Naive thymus-derived CD8-positive, alpha-beta T cell (primary cell): ENCODE results near the gene AIF1L. TPM values are rescaled to one million over a fixed set of nuclear protein-coding genes. Genes with fewer than 3 reads are reported as not detected.
"Not testable (repeated sequence)": the region's sequence is repeated elsewhere in the genome, so short reads cannot be mapped to it uniquely, and the experiment has no call there.

Experiments used
- ATAC-seq, 2 donors: fragments of 150-1000 bp; cut with Tn5 transposase in 1 of 2; sonication (Bioruptor Pico), chemical (Tn5 transposase) in 1 of 2; 1 replicate in 1 of 2; 2 replicates in 1 of 2; pipeline ENCODE4 v1.10.0; 2021; ENCODE audit warnings: mild to moderate bottlenecking in 2 of 2, moderate library complexity in 2 of 2
- POLR2A ChIA-PET: fragments of 350-600 bp; sonication (Branson Sonifier 250); formaldehyde crosslinking; loops from one replicate; lab custom pipeline; 2021; ENCODE audit warnings: antibody characterized with exemption; lab: Charles Lee
- DNase-seq, 10 donors: peaks; one replicate each; pipeline versions ENCODE4 v3.0.0 to v3.0.0-alpha.2; 2020 to 2022
- H3K27ac Mint-ChIP-seq, 10 donors: one replicate each; pipeline ENCODE4 v1.8.0; 2020 to 2022; ENCODE audit warnings: mild to moderate bottlenecking in 10 of 10, mixed read lengths in 10 of 10, moderate library complexity in 4 of 10, inconsistent platforms in 1 of 10
- H3K27me3 Mint-ChIP-seq, 5 donors: one replicate each; pipeline ENCODE4 v1.8.0; 2021 to 2022; ENCODE audit warnings: mixed read lengths in 5 of 5
- H3K36me3 Mint-ChIP-seq, 3 donors: one replicate each; pipeline ENCODE4 v1.8.0; 2020 to 2022; ENCODE audit warnings: mixed read lengths in 3 of 3, mild to moderate bottlenecking in 2 of 3, inconsistent platforms in 1 of 3
- H3K4me1 Mint-ChIP-seq, 4 donors: one replicate each; pipeline ENCODE4 v1.8.0; 2021 to 2022; ENCODE audit warnings: mixed read lengths in 4 of 4
- H3K4me3 Mint-ChIP-seq, 10 donors: one replicate each; pipeline ENCODE4 v1.8.0; 2020 to 2022; ENCODE audit warnings: mild to moderate bottlenecking in 10 of 10, mixed read lengths in 10 of 10, moderate library complexity in 6 of 10, inconsistent platforms in 1 of 10
- H3K9me3 Mint-ChIP-seq, 9 donors: one replicate each; pipeline ENCODE4 v1.8.0; 2020 to 2022; ENCODE audit warnings: mixed read lengths in 9 of 9, mild to moderate bottlenecking in 3 of 9, inconsistent platforms in 1 of 9, moderate library complexity in 1 of 9
- polyA plus RNA-seq, 3 donors: library from polyadenylated mRNA; unstranded; fragments of 300-500 nt; fragmentation: Illumina TruSeq; gene quantifications; one replicate each; pipeline ENCODE4 v1.2.3, GENCODE V29; 2021
- total RNA-seq, 8 experiments: library from RNA in 2 of 8; stranded (reverse) in 2 of 8; gene quantifications; one replicate each; pipeline ENCODE4 v1.2.3 and lab custom pipeline; 2021 to 2026

Gene AIF1L
- total and polyA plus RNA-seq, 5 experiments from 2014 or later: not detected

GRCh38 chr9:131095666-131096268 lies 564 bp upstream of the AIF1L start:
- Mint-ChIP-seq H3K9me3 (no peaks in the 10 kb centered on the region), H3K27ac (no peak overlapping the region), H3K4me1 (peaks cover 5 to 10% (median 7%) of the 10 kb centered on the region in 4 donors), H3K36me3 (no peaks in the 10 kb centered on the region), H3K4me3 (peak overlapping the region; percentile 50 to 76 (median 63)), H3K27me3 (peaks cover 19 to 45% (median 30%) of the 10 kb centered on the region in 5 donors)
- DNase-seq: no peak
- POLR2A ChIA-PET: no interaction called here
- ATAC-seq: peak in 1 of 2 donors; percentile 50

DNA sequence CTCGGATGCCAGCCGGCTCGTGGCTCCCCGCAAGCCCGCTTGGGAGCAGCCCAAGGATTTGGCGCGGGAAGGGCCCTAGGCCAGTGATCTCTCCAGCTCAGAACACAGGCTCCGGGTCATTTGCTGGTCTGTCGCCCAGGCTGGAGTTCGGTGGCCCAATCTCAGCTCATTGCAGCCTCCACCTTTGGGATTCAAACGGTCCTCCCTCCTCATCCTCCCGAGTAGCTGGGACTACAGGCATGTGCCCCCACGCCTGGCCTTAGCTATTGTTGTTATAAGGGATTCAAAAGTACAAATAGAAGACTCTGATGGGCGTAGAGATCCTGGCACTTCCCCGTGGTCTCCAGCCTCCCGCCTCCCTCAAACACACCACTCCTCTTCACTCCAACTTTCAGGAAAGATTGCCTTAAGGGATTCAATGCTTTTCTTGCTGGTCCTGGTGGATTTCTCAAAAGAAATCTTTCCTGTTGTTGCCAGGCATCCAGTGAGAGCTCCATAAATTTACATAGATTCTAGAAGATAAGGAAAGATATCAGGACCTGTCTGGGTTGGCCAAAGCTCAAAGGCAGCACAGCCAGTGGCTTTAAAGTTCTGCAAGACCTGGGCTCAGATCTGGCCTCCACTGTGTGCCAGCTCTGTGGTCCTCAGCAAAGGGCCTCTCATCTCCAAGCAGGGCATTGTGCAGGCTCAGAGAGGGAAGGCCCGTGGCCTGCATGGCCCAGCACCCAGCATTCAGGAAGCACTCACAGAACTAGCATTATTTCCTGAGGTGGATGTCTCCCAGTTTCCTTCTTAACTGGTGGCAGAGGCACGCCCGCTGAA lies 1.0 kb downstream of the AIF1L start:
- Mint-ChIP-seq H3K4me1 (peaks cover 5 to 10% (median 7%) of the 10 kb centered on the region in 4 donors), H3K9me3 (no peaks in the 10 kb centered on the region), H3K27me3 (peaks cover 19 to 45% (median 30%) of the 10 kb centered on the region in 5 donors), H3K4me3 (peak overlapping the region; percentile 8 to 74 (median 63)), H3K36me3 (no peaks in the 10 kb centered on the region), H3K27ac (no peak overlapping the region)
- POLR2A ChIA-PET: no interaction called here
- DNase-seq (no peak), ATAC-seq (no peak)

DNA sequence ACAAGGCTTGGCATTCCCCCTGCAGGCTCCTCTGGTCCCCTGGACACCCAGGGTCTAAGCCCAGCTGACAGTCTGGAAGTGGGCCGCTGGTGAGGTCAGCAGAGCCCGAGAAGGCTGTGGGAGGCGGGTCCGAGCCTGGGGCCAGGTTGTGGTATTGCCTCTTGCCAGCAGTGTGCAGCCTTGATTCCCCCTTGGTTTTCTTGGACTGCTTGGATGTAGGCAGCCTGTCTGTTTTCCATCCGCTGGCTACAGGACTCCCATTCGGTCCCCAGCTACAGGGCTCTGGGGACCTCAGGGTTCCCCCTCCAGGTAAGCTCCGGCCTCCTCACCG lies 1.6 kb downstream of the AIF1L start:
- Mint-ChIP-seq H3K9me3 (no peaks in the 10 kb centered on the region), H3K4me1 (peaks cover 5 to 10% (median 7%) of the 10 kb centered on the region in 4 donors), H3K36me3 (no peaks in the 10 kb centered on the region), H3K27me3 (peaks cover 19 to 45% (median 30%) of the 10 kb centered on the region in 5 donors), H3K27ac (peak overlapping the region in 1 of 10 donors; percentile 33), H3K4me3 (peak overlapping the region in 2 of 10 donors; percentile 10 to 74)
- POLR2A ChIA-PET: no interaction called here
- DNase-seq (no peak), ATAC-seq (no peak)

DNA sequence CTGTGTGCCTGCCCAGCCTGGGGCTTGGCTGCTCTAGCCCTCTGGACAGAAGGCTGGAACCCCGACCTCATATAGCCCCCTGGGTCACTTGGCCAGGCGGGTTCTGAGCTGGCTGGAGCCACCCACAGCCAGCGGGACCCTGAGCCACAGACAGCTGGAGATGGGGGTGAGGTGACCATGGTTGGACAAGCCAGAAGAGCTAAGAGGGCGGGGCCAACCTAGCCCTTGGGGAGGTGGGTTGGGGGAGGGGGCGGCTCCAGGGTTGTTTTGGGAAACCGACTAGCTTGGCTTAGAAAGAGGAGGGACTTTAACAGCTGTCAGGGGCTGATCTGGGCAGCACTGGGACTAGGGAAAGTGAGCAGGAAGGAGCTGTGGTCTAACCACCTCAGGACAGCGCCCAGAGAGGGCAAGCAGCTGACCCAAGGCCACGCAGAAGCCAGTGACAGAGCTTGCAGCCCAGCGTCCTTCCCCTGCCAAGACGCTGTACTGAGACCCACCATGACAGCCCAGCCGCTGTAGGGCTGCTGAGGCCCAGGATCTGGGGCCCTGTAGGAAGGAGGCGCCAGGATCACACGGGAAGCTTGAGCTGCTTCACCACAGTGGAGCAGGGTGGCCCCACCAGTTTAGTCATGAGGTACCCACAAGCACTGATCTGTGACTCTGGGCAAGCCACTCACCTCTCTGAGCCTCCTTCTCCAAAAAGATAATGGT lies 2.2 kb downstream of the AIF1L start:
- Mint-ChIP-seq H3K27ac (no peak overlapping the region), H3K9me3 (no peaks in the 10 kb centered on the region), H3K4me3 (peak overlapping the region in 2 of 10 donors; percentile 14 to 74), H3K36me3 (no peaks in the 10 kb centered on the region), H3K4me1 (peaks cover 5 to 10% (median 7%) of the 10 kb centered on the region in 4 donors), H3K27me3 (peaks cover 19 to 45% (median 30%) of the 10 kb centered on the region in 5 donors)
- POLR2A ChIA-PET: no interaction called here
- DNase-seq (no peak), ATAC-seq (no peak)

- Mint-ChIP-seq H3K27ac (no peak overlapping the region), H3K4me1 (peaks cover 5 to 10% (median 7%) of the 10 kb centered on the region in 4 donors), H3K36me3 (no peaks in the 10 kb centered on the region), H3K4me3 (peak overlapping the region in 2 of 10 donors; percentile 14 to 29), H3K9me3 (no peaks in the 10 kb centered on the region), H3K27me3 (peaks cover 17 to 39% (median 26%) of the 10 kb centered on the region in 5 donors)
- ATAC-seq (no peak), DNase-seq (no peak)
- POLR2A ChIA-PET: interaction anchor here (0.6 to 1.2 kb wide), 2 partner anchors 26 to 70 kb away, joined by 3 read pairs; partner anchors contain the start of gene NUP214
These were observed 2.8 kb downstream of the AIF1L start for GRCh38 chr9:131099102-131099606.

- not testable (repeated sequence) for H3K9me3 Mint-ChIP-seq
- H3K4me1 Mint-ChIP-seq: peaks cover 5 to 10% (median 7%) of the 10 kb centered on the region in 4 donors
These were observed 3.5 kb downstream of the AIF1L start for GRCh38 chr9:131099845-131100244.

GRCh38 chr9:131100445-131100844 lies 4.1 kb downstream of the AIF1L start:
- H3K4me3 Mint-ChIP-seq: no peak overlapping the region
- ATAC-seq: no peak
- H3K27me3 Mint-ChIP-seq: peaks cover 11 to 27% (median 15%) of the 10 kb centered on the region in 5 donors
- H3K36me3 Mint-ChIP-seq: no peaks in the 10 kb centered on the region
- H3K4me1 Mint-ChIP-seq: peaks cover 5 to 10% (median 7%) of the 10 kb centered on the region in 4 donors
- H3K27ac Mint-ChIP-seq: no peak overlapping the region
- DNase-seq: no peak
- H3K9me3 Mint-ChIP-seq: no peaks in the 10 kb centered on the region
- POLR2A ChIA-PET: interaction anchor here (1.2 kb wide), 1 partner anchor 25 kb away, joined by 3 read pairs; the partner anchor contains the start of gene NUP214

More at GRCh38 chr9:131099845-131100244, 3.5 kb downstream of the AIF1L start:
- not testable (repeated sequence) for H3K36me3 Mint-ChIP-seq, DNase-seq, ATAC-seq, H3K27ac Mint-ChIP-seq
- peaks cover 13 to 33% (median 20%) of the 10 kb centered on the region in 5 donors for H3K27me3 Mint-ChIP-seq
- POLR2A ChIA-PET: interaction anchor here (0.6 to 1.2 kb wide), 2 partner anchors 26 to 69 kb away, joined by 3 read pairs; partner anchors contain the start of gene NUP214
- H3K4me3 Mint-ChIP-seq: peak overlapping the region in 1 of 10 donors; percentile 40

DNA sequence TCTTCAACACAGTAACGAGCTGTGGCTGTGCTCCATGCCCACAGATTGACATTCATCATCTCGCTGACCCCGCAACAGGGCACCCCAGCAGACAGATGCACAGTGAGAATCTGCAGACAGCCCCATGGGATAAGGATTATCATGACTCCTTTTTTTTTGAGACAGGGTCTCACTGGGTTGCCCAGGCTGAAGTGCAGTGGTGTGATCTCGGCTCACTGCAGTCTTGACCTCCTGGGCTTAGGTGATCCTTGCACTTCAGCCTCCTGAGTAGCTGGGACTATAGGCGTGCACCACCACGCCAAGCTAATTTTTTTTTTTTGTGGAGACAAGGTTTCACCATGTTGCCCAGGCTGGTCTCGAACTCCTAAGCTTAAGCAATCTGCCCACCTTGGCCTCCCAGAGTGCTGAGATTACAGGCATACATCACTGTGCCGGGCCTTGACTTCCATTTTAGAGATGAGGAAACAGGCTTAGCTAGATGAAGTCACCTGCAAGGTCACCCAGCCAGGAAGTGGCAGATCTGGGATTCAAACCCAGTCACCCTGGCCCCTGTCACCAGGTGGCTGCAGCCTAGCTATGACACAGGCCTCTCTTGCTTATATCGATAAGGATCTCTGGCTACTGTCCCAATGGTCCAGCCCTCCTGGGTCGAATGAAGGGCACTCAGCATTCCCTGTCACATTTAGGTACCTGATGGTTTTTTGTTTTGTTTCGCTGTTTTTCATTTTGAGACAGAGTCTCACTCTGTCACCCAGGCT lies 5.1 kb downstream of the AIF1L start:
- no peak overlapping the region for H3K4me3 Mint-ChIP-seq
- no peaks in the 10 kb centered on the region for H3K36me3 Mint-ChIP-seq
- no peak overlapping the region for H3K27ac Mint-ChIP-seq
- peaks cover 0 to 5% (median 3%) of the 10 kb centered on the region in 4 donors for H3K4me1 Mint-ChIP-seq
- POLR2A ChIA-PET: no interaction called here
- H3K27me3 Mint-ChIP-seq: peaks cover 6 to 18% (median 10%) of the 10 kb centered on the region in 5 donors
- DNase-seq (no peak), ATAC-seq (no peak)
- H3K9me3 Mint-ChIP-seq: no peaks in the 10 kb centered on the region

DNA sequence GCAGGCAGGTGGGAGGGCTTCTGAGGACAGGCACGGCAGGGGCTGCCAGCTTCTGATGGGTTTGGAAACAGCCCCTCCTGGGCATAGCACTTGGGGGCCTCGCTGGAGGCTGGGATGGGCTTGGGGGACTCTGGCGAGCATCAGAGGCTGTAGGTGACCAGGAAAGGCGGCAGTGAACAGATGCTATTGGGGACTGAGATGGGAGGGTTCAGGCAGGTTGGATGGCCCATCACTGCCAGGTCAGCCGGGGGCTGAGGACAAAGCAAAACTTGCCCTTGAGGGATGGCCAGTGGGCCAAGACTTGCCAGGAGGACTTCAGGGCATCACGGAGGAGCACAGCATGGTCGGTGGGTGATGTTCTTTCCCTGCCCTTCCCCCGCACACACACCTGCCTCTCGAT lies 6.7 kb downstream of the AIF1L start:
- Mint-ChIP-seq H3K27ac (no peak overlapping the region), H3K9me3 (no peaks in the 10 kb centered on the region), H3K4me3 (no peak overlapping the region), H3K36me3 (no peaks in the 10 kb centered on the region), H3K27me3 (peaks cover 0 to 6% (median 3%) of the 10 kb centered on the region in 5 donors), H3K4me1 (no peaks in the 10 kb centered on the region)
- ATAC-seq (no peak), DNase-seq (no peak)
- POLR2A ChIA-PET: no interaction called here

DNA sequence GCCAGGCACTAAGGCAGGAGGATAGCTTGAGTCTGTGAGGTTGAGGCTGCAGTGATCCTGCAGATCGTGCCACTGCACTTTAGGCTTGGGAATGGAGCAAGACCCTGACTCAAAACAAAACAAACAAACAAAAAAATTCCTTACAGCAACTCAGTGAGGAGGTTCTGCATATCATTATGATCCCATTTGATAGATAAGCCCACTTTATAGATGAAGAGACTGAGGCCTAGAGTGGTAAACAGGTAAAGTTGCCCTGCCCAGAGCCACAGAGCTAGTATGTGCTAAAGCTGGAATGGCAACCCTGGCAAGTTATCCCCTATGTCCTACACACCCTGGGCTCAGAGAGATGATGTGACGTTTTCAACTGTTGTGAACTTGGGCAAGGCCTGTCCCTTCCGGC lies 7.2 kb downstream of the AIF1L start:
- Mint-ChIP-seq H3K4me1 (no peaks in the 10 kb centered on the region), H3K9me3 (no peaks in the 10 kb centered on the region), H3K36me3 (no peaks in the 10 kb centered on the region), H3K27me3 (peaks cover 0 to 3% (median under 1%) of the 10 kb centered on the region in 5 donors), H3K27ac (no peak overlapping the region), H3K4me3 (no peak overlapping the region)
- POLR2A ChIA-PET: no interaction called here
- ATAC-seq: no peak
- DNase-seq: no peak

DNA sequence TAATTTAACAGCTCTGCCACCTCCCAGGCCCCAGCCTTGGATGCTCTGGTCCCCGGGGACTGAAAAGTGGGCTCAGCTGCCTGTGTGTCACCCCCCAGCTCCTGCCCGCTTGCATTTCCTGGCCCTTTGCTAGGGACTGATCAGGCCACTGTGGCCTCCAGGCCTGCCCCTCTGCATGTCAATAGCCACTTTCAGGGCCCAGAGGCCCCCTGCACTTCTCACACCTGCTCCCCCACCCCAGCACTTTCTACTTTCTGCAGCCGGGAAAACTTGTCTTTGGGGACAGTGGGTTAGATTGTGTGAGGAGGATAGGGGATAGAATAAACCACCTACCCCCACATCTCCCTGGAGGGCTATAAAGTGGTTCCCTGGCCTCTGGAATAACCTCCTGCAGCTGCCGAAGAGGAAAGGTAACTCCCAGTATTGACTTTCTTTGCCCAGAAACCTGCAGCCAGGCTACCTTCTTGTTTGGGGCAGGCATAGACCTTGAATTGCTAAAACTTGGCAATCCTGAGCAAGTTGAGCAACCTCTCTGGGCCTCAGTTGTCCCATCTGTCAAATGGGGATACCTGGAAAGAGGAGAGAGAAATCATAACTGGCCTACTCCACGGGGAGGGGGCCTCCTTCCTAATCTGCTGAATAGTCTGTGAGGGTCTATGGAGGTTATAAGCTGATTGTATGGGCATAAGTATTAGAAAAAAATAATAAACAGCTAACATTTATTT lies 7.8 kb downstream of the AIF1L start:
- Mint-ChIP-seq H3K36me3 (no peaks in the 10 kb centered on the region), H3K27ac (no peak overlapping the region), H3K9me3 (no peaks in the 10 kb centered on the region), H3K4me1 (no peaks in the 10 kb centered on the region), H3K4me3 (no peak overlapping the region), H3K27me3 (peaks cover 0 to under 1% (median 0%) of the 10 kb centered on the region in 5 donors)
- POLR2A ChIA-PET: no interaction called here
- no peak for DNase-seq
- no peak for ATAC-seq
